Left ventricle myocardium superior (tissue), 1 donor: ENCODE measurements around the gene PRCD. TPM values are rescaled to one million over a fixed set of nuclear protein-coding genes. Genes with fewer than 3 reads are reported as not detected.
"Not testable (repeated sequence)": the region's sequence is repeated elsewhere in the genome, so short reads cannot be mapped to it uniquely, and the experiment has no call there.

ENCODE experiments used
- ATAC-seq: fragments of 200-7000 bp; cut with Tn5 transposase; one replicate; pipeline ENCODE4 v1.9.1; 2020; ENCODE audit warnings: mild to moderate bottlenecking, moderate library complexity
- DNase-seq: peaks from one replicate; pipeline ENCODE4 v3.0.0-alpha.2; 2020
- intact Hi-C: fragments of 100-400 bp; cut with micrococcal nuclease; formaldehyde crosslinking; loops from one replicate; pipeline ENCODE4 v1.11.0; 2022
- total RNA-seq: library from RNA; stranded (reverse); fragmentation: NEBNext Ultra II Directional; extraction: Animal tissue kit (Norgen Biotek cat#: 25700); gene quantifications from one replicate; pipeline ENCODE4 v1.2.1, GENCODE V29; 2021
- donor health status: DM: no; HTN: yes; CAD: no; lungs with severe emphysema.

PRCD gene
- total RNA-seq, 1 donor from 2014 or later: 4.3 TPM

GRCh38 chr17:76524598-76525512 lies 15.0 kb upstream of the PRCD start:
- DNase-seq (peak; percentile 86), ATAC-seq (peak; percentile 33)
- intact Hi-C loops: no loop called here

- DNase-seq, intact Hi-C loops, ATAC-seq: not testable (repeated sequence)
Measured at GRCh38 chr17:76525513-76525833, 14.4 kb upstream of the PRCD start.

- ATAC-seq, DNase-seq, intact Hi-C loops: not testable (repeated sequence)
Measured at GRCh38 chr17:76527016-76527415, 12.8 kb upstream of the PRCD start.

DNA sequence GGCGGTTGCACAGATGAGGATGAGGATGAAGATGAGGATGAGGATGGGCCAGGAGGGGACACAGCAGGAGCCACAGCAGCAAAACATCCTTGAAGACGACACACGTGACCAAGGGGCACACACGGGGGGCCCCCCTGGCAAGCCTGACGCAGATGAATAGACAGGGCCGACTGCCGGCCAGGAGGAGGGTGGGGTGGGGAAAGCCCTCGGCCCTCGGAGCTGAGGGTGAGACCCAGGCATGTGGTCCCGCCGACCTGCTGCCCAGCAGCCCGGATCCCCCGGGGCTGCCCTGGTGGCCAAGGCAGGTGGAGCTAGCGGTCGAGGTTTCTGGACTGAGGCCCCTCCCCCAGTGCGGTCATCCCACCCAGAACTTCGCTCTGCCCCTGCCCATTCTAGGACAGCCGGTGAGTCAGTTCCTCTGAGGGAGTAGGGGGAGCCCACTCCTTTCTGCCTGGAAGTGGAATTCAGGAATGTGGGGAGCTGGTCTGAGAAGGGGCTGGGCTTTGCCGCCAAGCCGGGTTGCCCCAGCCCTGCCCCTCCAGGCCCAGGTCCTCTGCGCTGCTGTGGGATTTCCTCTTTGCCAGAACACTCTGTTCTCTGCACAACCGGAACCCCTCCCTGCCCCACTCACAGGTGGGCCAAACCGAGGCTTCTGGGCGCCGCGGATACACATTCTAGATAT lies 12.3 kb upstream of the PRCD start:
- ATAC-seq: peak; percentile 17
- peak; percentile 75 for DNase-seq
- intact Hi-C loops: no loop called here

GRCh38 chr17:76528156-76528527 lies 11.7 kb upstream of the PRCD start:
- ATAC-seq (no peak), DNase-seq (peak; percentile 58)
- intact Hi-C loops: no loop called here

- intact Hi-C loops: no loop called here
- DNase-seq (peak; percentile 83), ATAC-seq (peak; percentile 37)
Measured at GRCh38 chr17:76528528-76529223, 11.2 kb upstream of the PRCD start.

DNA sequence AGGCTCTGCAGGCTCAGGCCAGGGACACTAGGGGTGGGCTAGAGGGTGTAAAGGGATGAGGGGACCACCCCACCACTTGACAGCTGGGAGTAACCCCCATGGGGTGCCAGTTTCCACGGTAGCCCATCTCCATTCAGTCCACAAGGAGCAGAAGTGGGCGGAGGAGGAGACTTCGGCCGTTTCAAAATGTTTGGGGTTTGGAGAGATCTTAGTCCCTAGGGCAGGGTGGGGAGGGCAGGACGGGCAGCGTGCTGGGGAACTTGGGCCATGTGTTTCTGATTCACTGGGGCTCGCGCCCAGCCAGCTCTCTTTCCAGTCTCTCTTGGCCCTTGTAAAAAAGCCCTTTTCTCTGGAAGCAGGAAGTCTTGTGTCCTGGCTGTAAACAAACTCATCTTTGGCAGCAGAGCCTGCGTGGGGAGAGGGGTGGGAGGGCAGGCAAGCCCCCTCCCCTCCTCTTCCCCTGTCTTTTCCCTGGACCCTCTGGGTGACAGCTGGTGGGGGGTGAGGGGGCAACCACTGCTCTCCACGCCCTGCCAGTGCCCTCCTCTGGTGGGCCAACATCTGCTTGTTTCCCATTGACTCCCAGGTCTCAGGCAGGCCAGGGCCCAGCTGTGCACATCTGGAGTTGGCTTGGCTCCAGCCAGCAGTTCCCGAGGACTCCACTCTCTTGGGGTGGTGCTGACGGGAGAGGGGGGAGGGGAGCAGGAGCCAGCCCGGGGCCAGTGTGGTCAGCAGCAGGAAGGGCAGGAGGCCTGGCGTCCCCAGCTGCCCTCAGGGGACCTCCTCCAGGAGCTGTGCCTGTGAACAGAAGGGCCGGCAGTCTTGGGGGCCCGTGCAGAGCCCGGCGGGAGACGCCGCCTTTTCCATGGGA lies 10.4 kb upstream of the PRCD start:
- DNase-seq: peak; percentile 94
- peak; percentile 77 for ATAC-seq
- intact Hi-C loops: no loop called here

GRCh38 chr17:76530095-76530723 lies 9.6 kb upstream of the PRCD start:
- DNase-seq (no peak), ATAC-seq (peak; percentile 68)
- intact Hi-C loops: no loop called here

DNA sequence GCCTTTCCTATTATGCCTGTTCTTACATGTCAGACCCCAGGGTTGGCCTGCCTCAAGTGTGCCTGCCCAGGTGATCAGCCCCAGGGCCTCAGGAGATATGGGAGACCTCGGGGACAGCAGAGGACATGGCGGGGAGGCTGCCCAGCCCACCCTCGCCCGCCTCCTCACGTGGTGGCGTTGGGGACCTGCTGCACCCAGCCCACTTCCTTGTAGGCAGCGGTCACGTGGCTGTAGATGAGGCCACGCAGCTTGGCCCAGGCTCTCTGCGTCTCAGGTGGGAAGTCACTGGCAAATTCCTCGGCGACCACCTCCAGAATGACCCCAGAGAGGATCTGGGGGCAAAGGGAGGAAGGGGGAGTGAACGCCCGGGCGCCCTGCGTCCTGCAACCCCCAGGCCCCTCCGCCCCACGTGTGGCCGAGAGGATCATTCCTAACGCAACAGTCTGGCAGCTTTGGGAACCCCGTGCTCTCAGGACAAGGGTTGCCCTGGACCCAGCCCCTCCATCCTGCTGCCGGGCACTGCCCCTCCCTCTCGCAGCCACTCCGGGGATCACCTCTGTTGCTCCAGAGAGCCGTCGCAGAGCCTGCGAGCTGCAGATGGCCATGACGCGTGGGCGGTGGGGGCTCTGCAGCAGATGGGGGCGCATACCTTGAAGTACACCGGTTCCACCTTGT lies 8.9 kb upstream of the PRCD start:
- ATAC-seq: no peak
- intact Hi-C loops: no loop called here

GRCh38 chr17:76531486-76532038 lies 8.3 kb upstream of the PRCD start:
- no peak for ATAC-seq
- intact Hi-C loops: no loop called here
- no peak for DNase-seq

More for the DNA sequence above, 8.9 kb upstream of the PRCD start:
- no peak for DNase-seq

- intact Hi-C loops: no loop called here
- no peak for ATAC-seq
- DNase-seq: no peak
Measured at GRCh38 chr17:76532072-76532651, 7.7 kb upstream of the PRCD start.

- DNase-seq, intact Hi-C loops, ATAC-seq: not testable (repeated sequence)
Measured at GRCh38 chr17:76533640-76534359, 6.0 kb upstream of the PRCD start.

- DNase-seq (peak; percentile 32), ATAC-seq (no peak)
- intact Hi-C loops: no loop called here
Measured at GRCh38 chr17:76534831-76535732, 4.8 kb upstream of the PRCD start.

DNA sequence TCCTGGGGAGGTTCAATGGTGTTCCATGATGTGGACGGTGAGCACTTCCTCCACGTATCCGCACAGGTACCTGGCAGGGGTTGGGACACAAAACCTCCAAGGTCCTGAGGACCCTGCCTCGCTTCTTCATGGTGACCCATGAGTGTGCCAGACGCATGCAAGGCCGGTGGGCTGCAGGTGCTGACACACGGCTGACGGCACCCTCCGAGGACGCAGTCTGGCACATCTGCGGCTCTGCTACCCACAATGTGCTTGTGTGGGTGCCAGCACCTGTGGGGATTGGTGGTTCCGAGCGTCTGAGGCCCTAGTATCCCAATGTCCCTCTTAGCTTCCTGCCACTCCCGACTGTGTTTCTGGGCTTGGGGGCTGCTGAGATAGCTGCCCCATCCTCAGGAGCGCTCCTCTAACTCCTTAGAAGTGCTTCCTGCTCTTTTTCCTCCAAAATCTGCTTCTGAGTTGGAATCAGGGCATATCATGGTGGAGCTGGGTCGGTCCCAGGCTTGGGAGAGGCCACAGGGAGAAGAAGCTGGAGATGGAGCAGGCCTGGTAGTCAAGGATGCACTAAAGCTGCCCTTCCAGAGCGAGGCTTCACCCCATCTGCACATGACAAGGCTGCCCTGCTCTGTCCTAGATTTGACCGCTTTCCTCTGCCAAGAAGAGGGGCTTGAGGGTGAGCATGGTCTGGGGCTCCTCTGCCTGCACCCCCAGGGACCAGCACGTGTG lies 3.9 kb upstream of the PRCD start:
- peak; percentile 26 for DNase-seq
- ATAC-seq: no peak
- intact Hi-C loops: no loop called here
